Measurements from ENCODE around the gene SPRN. TPM values are rescaled to one million over a fixed set of nuclear protein-coding genes. Genes with fewer than 3 reads are reported as not detected.

Gene SPRN
- total and polyA plus RNA-seq, 12 donors, result 0.10 to 1.8 (median 0.60) TPM; not detected in 3

- no peak for TF ChIP-seq POLR2A (IDR thresholded peaks at IDR 0.05)
- no peak for TF ChIP-seq CTCF (IDR thresholded peaks at IDR 0.05)
- H3K9me3 ChIP-seq (replicated peaks in 1 of 3), result peaks cover 0 to 15% (median 13%) of the 10 kb centered on the region in 3 donors
- intact Hi-C loops (cut with DNase I), result no loop called here
- H3K27ac ChIP-seq, result no peak overlapping the region
- H3K27me3 ChIP-seq, result no peaks in the 10 kb centered on the region
- H3K36me3 ChIP-seq (replicated peaks in 1 of 2), result peaks cover 0 to 18% of the 10 kb centered on the region in 2 donors
- no peak for DNase-seq
- H3K4me1 ChIP-seq (replicated peaks in 1 of 2), result no peaks in the 10 kb centered on the region
- no peak overlapping the region for H3K4me3 ChIP-seq
Measured at GRCh38 chr10:133412381-133412711, 12.1 kb downstream of the SPRN start.

DNA sequence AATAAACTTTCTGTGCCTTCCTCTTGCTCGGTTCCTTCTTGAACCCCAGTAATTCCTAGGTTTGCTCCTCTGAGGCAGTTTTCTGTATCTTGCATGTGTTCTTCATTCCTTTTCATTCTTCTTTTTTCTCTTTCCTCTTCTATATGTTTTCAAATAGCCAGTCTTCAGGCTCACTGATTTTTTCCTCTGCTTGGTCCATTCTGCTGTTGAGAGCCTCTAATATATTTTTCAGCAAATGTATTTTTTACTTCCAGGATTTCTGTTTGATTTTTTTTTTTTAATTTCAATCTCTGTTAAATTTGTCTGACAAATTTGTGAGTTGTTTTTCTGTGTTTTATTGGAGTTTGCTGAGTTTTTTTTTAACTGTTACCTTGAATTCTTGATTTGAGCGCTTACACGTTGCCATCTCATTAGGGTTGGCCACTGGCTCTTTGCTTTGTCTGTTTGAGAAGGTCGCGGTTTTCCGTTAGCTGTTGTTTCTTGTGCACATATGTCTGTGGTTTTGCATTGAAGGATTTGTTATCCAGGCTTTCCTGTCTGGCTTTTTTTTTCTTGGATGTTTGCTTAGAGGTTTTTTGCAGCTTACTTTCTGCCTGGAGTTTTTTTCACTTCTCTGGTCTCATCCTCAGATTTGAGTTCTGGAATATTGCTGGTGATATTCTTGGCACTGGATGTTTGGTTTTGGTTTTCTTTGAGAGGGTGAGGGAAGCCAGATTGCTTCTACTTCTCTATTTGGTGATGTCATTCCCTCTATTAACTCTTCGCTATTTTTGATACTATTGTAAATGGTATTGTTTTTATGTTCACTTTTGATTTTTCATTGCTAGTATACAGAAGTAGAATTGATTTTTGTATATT lies 12.7 kb downstream of the SPRN start:
- H3K27me3 ChIP-seq, result no peaks in the 10 kb centered on the region
- intact Hi-C loops (cut with DNase I), result no loop called here
- no peak for DNase-seq
- no peak overlapping the region for H3K27ac ChIP-seq
- no peaks in the 10 kb centered on the region for H3K4me1 ChIP-seq (replicated peaks in 1 of 2)
- no peak for TF ChIP-seq CTCF (IDR thresholded peaks at IDR 0.05)
- no peak for TF ChIP-seq POLR2A (IDR thresholded peaks at IDR 0.05)
- H3K4me3 ChIP-seq, result no peak overlapping the region
- peaks cover 0 to 15% (median 13%) of the 10 kb centered on the region in 3 donors for H3K9me3 ChIP-seq (replicated peaks in 1 of 3)
- peaks cover 0 to 18% of the 10 kb centered on the region in 2 donors for H3K36me3 ChIP-seq (replicated peaks in 1 of 2)
- WGBS, 4 donors, result 95 to 98% (median 98%) methylated on average over 7 of the region's 7 CpGs

DNA sequence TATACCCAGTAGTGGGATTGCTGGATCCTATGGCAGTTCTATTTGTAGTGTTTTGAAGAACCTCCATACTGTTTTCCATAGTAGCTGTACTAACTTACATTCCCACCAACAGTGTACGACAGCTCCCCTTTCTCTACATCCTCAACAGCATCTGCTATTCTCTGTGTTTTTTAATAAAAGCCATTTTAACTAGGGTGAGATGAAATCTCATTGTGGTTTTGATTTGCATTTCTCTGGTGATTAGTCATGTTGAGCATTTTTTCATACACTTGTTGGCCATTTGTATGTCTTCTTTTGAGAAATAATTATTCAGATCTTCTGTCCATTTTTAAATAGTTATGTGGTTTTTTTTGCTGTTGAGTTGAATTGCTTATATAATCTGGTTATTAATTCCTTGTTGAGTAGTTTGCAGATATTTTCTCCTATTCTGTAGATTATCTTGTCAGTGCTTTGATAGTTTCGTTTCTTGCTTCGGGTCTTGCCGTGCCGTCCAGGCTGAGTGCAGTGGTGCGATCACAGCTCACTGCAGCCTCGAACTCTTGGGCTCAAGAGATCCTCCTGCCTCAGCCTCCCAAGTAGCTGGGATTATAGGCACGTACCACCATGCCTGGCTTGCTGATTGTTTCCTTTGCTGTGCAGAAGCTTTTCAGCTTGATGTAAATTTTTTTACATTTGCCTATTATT lies 18.4 kb downstream of the SPRN start:
- H3K4me3 ChIP-seq, result no peak overlapping the region
- WGBS, 4 donors, result 93 to 99% (median 96%) methylated on average over 8 of the region's 8 CpGs

More for the DNA sequence above, 18.4 kb downstream of the SPRN start:
- intact Hi-C loops (cut with DNase I), result no loop called here
- Histone ChIP-seq H3K27ac (no peak overlapping the region), H3K36me3 (replicated peaks in 1 of 2) (peaks cover 0 to 32% of the 10 kb centered on the region in 2 donors), H3K9me3 (replicated peaks in 1 of 3) (no peaks in the 10 kb centered on the region), H3K27me3 (no peaks in the 10 kb centered on the region), H3K4me1 (replicated peaks in 1 of 2) (peaks cover 2 to 6% of the 10 kb centered on the region in 2 donors)
- TF ChIP-seq POLR2A (IDR thresholded peaks at IDR 0.05) (no peak), CTCF (IDR thresholded peaks at IDR 0.05) (no peak)
- no peak for DNase-seq
